Bronchial epithelial cell (primary cell): ENCODE results near the gene C9orf57. TPM values are rescaled to one million over a fixed set of nuclear protein-coding genes. Genes with fewer than 3 reads are reported as not detected.

Source experiments
- DNase-seq: peaks from one replicate; pipeline ENCODE4 v3.0.0-alpha.2; 2010; ENCODE audit warnings: low read depth
- FAIRE-seq: peaks from 2 replicates; lab custom pipeline; 2011; peaks lifted over from hg19 to GRCh38; lab: Jason Lieb, UNC
- H3K27me3 ChIP-seq: 2 replicates; pipeline ENCODE4 v1.5.1; 2011; ENCODE audit warnings: low read length; ENCODE audit not compliant: control insufficient read depth, insufficient read depth
- H3K36me3 ChIP-seq: 2 replicates; pipeline ENCODE4 v1.5.1; 2011; ENCODE audit warnings: low read length; ENCODE audit not compliant: control insufficient read depth, insufficient read depth
- H3K4me3 ChIP-seq: 2 replicates; pipeline ENCODE4 v1.5.1; 2011; ENCODE audit warnings: mild to moderate bottlenecking, low read depth, low read length, control low read depth
- CTCF ChIP-seq: IDR thresholded peaks from 2 replicates; pipeline ENCODE4 v1.5.1; 2011; ENCODE audit warnings: mild to moderate bottlenecking, moderate library complexity, low read length, control low read depth, inconsistent platforms; ENCODE audit not compliant: insufficient read depth, severe bottlenecking
- total RNA-seq: library from RNA; depleted of rRNA; stranded (reverse); fragments of >200 nt; gene quantifications from 2 replicates; pipeline ENCODE4 v1.2.1, GENCODE V29; 2014

Gene C9orf57
- total RNA-seq, 1 donor from 2014 or later = not detected

DNA sequence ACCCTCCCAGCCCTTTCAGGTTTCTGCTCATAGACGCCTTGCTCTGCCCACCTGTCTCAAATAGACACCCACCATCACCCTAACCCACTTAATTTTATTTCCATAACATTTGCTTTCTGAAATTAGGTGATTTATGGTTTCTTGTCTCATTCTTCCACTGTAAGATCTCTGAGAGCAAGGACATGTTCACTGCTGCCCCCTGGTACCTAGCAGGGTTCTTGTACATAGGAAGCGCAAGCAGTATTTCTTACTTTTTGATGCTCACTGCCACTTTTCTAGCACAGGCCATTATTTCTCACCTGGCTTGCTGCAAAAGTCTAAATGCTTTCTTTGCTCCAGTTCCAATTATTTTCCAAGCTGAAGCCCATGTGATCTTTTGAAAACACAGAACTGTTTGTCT is 16.8 kb downstream of the C9orf57 start:
- Histone ChIP-seq H3K36me3 (no peaks in the 10 kb centered on the region), H3K4me3 (no peak overlapping the region), H3K27me3 (no peaks in the 10 kb centered on the region)
- DNase-seq = no peak
- no peak for FAIRE-seq
- TF ChIP-seq CTCF = no peak

DNA sequence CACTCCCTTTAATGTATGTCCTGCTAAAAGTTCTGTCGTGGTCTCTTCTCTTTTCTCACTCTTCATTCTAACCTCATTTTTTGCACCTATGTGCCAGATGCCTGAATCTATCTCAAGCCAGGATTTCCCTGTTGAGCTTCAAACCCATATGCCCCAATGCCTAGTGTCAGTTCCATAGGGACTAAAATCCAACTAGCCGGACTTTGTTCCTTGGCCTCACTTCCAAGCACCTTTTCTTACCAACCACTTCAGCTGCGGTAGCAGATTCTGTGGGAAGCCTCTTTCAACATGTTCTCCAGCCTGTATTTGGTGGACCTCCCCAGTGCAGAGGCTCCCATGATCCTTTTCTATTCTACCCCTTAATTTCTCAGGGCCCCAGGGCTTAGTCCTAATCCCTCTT is 17.5 kb downstream of the C9orf57 start:
- Histone ChIP-seq H3K4me3 (no peak overlapping the region), H3K36me3 (no peaks in the 10 kb centered on the region), H3K27me3 (no peaks in the 10 kb centered on the region)
- FAIRE-seq (no peak), DNase-seq (no peak)
- no peak for TF ChIP-seq CTCF

DNA sequence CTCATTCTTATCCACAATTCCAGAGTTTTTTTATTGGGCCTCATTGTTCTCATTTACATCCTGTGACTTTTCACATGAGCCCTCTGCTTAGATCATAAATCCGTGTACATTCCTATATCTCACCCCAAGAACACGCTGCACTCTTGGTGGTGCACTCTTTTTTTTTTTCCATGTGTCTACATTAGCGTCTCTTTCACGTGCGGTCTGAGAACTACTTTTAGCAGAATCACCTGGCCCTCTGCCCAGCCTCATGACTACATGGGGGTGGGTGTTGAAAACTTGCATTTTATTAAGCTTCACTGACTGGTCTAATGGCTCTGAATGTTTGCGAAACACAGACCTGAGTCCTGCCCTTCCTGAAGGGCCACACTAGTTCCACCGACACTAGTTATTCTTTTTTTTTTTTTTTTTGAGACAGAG is 18.6 kb downstream of the C9orf57 start:
- no peak for TF ChIP-seq CTCF
- no peaks in the 10 kb centered on the region for H3K27me3 ChIP-seq
- peak; percentile 83 for FAIRE-seq
- DNase-seq = peak; percentile 95
- H3K4me3 ChIP-seq = no peak overlapping the region
- H3K36me3 ChIP-seq = no peaks in the 10 kb centered on the region

DNA sequence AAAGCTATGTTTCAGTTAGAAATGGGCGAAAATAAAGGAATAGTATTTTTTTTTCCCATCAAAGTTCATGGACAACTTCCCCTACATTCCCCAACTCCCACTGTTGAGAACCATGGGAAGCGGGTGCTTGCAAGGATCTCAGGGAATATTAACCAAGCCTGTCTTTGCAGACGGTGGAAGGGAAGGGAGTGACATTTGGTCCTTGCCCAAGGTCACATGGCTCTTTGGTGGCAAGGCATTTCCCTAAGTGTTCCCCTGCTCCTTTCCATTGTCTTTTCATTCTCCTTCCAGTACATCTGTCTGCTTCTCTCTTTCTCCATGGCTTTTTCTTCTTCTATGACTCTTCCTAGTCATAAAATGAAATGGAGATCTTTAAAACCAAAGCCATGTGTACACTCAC is 19.0 kb downstream of the C9orf57 start:
- FAIRE-seq (no peak), DNase-seq (no peak)
- Histone ChIP-seq H3K36me3 (no peaks in the 10 kb centered on the region), H3K4me3 (no peak overlapping the region), H3K27me3 (no peaks in the 10 kb centered on the region)
- no peak for TF ChIP-seq CTCF

DNA sequence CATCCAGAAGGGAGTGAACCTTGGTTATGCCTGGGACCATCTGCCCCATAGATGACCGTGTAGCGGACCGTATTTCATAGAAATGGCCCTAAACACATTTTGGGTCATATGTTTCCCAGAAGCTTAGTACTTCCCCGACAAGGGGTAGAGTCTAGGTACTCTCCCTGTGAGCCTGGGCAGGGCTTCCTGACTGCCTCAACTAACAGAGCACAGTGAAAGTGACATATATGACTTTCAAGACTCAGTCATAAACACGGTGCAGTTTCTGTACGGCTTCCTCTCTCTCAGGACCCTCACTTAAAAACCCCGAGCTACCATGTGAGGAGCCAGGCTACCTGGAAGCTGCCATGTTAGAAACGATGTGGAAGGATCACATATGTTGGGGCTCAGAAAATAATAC is 20.9 kb downstream of the C9orf57 start:
- TF ChIP-seq CTCF = no peak
- no peaks in the 10 kb centered on the region for H3K27me3 ChIP-seq
- H3K36me3 ChIP-seq = no peaks in the 10 kb centered on the region
- FAIRE-seq = no peak
- H3K4me3 ChIP-seq = no peak overlapping the region
- no peak for DNase-seq

- no peak overlapping the region for H3K4me3 ChIP-seq
- peak; percentile 91 for TF ChIP-seq CTCF
- DNase-seq (peak; percentile 79), FAIRE-seq (peak; percentile 70)
- no peaks in the 10 kb centered on the region for H3K36me3 ChIP-seq
- H3K27me3 ChIP-seq = no peaks in the 10 kb centered on the region
Observed at GRCh38 chr9:72038890-72039410, 21.5 kb downstream of the C9orf57 start.
